ENCODE results near the gene PRKCE. TPM values are rescaled to one million over a fixed set of nuclear protein-coding genes. Genes with fewer than 3 reads are reported as not detected.

PRKCE gene
- total RNA-seq, 2 experiments from 2014 or later: 6.1 to 8.0 TPM

DNA sequence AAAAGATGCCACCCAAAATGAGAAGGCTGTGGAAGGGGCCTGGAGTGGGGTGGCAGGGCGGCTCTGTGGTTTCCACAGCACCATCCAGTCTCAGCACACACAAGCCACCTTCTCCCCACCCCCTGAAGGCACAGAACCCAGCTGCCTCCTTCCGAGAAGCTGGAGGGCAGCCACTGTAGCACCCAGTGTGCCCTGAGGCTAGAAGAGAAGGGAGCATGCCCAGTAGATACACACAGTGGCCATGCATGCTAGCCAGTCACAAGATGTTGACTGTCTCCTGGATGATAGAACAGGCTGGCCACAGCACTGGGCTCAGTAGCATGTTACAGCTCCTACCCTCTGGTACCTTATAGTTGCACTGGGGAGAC lies 496.9 kb downstream of the PRKCE start:
- Mint-ChIP-seq H3K36me3 (peaks cover 4% of the 10 kb centered on the region), H3K27ac (no peak overlapping the region), H3K4me1 (peaks cover 12% of the 10 kb centered on the region), H3K27me3 (no peaks in the 10 kb centered on the region), H3K4me3 (no peak overlapping the region), H3K9me3 (no peaks in the 10 kb centered on the region)
- no peak for DNase-seq

DNA sequence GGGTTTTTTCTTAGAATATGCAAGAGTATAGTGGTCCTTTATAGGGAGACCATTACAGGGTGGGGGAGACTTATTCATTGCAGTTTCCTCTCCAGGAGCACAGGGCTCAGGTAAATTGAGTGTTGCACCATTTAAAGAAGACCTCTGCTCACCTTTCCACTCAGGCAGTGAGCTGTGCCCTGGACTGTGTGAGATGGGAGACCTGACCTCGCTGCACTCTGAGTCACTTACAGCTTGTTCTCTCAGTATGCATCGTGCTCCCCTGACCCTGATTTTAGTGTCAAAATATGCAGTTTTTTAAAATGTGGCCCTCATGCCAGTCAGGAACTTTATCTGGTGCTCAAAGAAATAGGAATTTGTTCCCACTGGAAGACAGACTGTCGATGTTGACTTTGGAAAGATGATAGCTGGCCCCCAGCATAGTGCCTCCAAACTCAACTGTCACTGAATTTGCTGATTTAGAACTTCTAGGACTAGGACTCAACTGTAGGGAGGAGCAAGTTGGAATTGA lies 499.0 kb downstream of the PRKCE start:
- Mint-ChIP-seq H3K4me3 (no peak overlapping the region), H3K9me3 (no peaks in the 10 kb centered on the region), H3K36me3 (peaks cover 1% of the 10 kb centered on the region), H3K27me3 (no peaks in the 10 kb centered on the region), H3K4me1 (peaks cover 8% of the 10 kb centered on the region), H3K27ac (no peak overlapping the region)
- DNase-seq: no peak

DNA sequence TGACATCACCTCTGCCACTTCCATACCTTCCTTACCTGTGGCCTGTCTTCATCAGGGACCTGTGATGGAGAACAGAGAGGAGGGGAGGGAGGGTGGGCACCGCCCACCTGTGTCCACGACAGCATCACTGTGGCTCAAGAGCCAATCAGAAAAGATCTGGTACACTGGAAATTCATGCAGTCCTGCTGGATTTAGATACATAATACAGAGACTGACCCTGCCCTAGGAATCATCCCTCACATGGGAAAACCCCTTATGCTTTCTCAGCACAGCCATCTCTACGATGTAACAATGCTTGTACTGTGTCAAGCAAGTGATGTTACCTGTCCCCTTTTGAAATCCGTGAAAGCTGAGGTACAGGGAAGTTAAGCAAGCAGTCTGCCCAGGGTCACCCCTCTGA lies 500.1 kb downstream of the PRKCE start:
- Mint-ChIP-seq H3K9me3 (no peaks in the 10 kb centered on the region), H3K4me1 (peaks cover 8% of the 10 kb centered on the region), H3K4me3 (no peak overlapping the region), H3K27ac (no peak overlapping the region), H3K36me3 (peaks cover 1% of the 10 kb centered on the region), H3K27me3 (no peaks in the 10 kb centered on the region)
- no peak for DNase-seq

DNA sequence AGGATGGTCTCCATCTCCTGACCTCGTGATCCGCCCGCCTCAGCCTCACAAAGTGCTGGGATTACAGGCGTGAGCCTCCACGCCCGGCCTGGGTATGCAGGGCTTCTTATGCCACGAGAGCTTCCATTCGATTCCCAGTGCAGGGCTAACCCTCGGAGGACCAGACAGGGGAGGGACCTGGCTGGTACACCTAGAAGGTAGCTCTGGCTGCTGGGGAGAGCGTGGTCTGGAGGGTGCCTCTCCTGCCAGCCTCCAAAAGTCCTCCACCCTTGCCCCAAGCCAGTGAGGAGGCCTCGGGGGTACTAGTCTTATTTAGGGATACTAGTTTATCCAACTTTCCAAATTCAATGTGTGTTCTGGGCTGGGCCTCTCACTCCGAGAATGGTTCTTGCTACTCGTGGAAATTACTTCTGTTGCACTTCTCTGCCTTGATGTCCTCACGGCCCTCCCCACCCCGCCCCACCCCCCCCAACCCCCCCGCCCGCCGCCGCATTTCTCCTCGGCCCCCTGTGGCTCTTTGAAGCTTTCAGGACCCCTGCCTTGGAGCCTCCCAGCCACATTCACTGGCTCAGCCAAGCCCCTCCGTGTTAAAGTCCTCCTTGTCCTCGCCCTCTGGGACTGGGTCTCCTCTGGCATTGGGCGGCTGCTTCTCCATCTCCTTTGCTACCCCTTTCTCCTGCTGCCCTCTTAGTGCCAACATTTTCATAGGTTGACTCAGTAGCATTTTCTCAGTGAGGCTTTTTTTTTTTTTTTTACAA lies 502.7 kb downstream of the PRKCE start:
- no peaks in the 10 kb centered on the region for H3K4me1 Mint-ChIP-seq
- no peaks in the 10 kb centered on the region for H3K27me3 Mint-ChIP-seq
- no peak for DNase-seq
- H3K4me3 Mint-ChIP-seq: no peak overlapping the region
- H3K9me3 Mint-ChIP-seq: no peaks in the 10 kb centered on the region
- H3K27ac Mint-ChIP-seq: no peak overlapping the region
- H3K36me3 Mint-ChIP-seq: peaks cover 3% of the 10 kb centered on the region

DNA sequence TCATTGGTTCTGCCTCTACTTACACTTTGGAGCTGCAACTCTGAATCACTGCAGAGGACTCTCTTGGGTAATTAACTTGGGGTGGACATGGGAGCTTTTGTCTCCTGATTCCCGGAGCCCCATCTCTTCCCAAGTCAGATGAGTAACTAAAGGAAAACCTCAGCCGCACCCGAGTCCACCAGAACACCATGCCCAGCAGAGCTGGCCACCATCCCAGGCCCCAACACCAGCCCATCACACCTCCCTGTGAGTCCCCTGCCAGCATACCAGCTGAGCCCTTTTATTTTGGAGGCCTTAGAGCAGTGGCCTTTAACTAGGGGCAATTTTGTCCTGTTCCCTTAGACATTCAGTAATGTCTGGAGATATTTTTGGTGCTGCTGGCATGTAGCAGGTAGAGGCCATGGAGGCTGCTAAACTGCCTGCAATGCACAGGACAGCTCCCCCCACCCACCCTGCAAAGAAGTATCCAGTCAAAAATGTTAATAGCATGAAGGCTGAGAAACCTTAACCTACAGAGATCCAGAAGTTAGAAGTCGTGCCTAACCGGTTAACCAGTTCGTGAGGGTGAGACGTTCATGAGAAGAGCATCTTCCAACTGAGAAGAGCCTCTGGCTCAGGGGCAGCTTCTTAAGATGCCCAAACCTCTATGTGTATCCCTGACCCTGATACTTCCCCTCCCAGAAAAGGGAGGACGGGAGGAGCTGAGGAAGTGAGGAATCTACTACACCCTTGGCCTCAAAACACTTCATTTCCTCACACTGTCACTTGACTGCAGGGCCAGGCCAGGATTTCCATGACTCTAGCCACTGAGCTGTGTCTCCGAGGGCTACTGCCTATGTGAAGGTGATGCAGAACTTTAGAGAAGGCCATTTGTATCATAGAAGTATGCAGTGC lies 505.8 kb downstream of the PRKCE start:
- H3K27me3 Mint-ChIP-seq: no peaks in the 10 kb centered on the region
- no peak overlapping the region for H3K27ac Mint-ChIP-seq
- H3K36me3 Mint-ChIP-seq: peaks cover 5% of the 10 kb centered on the region
- H3K4me1 Mint-ChIP-seq: no peaks in the 10 kb centered on the region
- H3K9me3 Mint-ChIP-seq: no peaks in the 10 kb centered on the region
- DNase-seq: no peak
- no peak overlapping the region for H3K4me3 Mint-ChIP-seq

DNA sequence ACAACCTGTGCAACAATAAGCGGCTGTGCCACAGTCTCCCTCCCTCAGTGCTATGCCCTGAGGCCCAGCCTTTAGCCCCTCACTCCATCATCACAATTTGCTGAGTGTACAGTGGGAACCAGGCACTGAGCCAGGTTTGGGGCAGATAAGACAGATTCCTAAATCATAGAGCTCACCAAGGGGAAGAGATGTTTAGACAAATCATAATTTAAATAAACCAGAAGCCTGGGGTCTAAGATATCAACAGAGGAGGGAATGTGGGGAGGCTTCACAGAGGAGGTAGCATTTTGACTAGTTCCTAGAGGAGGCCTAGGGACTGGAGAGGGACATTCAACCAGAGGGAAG lies 506.5 kb downstream of the PRKCE start:
- H3K27ac Mint-ChIP-seq: no peak overlapping the region
- no peak overlapping the region for H3K4me3 Mint-ChIP-seq
- no peak for DNase-seq
- no peaks in the 10 kb centered on the region for H3K27me3 Mint-ChIP-seq
- no peaks in the 10 kb centered on the region for H3K4me1 Mint-ChIP-seq
- H3K9me3 Mint-ChIP-seq: no peaks in the 10 kb centered on the region
- peaks cover 3% of the 10 kb centered on the region for H3K36me3 Mint-ChIP-seq

DNA sequence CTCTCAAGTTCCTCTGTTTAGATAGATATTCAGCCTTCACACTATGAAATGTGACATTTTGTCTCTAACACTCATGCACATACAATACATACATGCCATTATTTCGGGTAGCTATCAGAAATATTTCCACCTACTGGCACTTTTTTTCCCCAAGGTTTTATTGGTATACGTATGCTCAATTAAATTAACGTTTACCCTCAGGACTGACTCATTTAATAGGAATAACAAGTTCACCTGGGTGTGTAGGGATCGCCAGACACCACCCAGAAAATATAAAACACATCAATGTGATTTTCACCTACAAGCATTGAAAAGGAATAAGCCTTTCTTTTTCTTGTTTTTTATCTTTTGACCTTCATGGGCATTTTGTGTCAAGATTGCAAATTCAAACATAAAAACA lies 507.2 kb downstream of the PRKCE start:
- H3K27ac Mint-ChIP-seq: no peak overlapping the region
- H3K4me3 Mint-ChIP-seq: no peak overlapping the region
- H3K9me3 Mint-ChIP-seq: no peaks in the 10 kb centered on the region
- H3K27me3 Mint-ChIP-seq: no peaks in the 10 kb centered on the region
- H3K36me3 Mint-ChIP-seq: peaks cover 3% of the 10 kb centered on the region
- no peaks in the 10 kb centered on the region for H3K4me1 Mint-ChIP-seq
- DNase-seq: no peak

DNA sequence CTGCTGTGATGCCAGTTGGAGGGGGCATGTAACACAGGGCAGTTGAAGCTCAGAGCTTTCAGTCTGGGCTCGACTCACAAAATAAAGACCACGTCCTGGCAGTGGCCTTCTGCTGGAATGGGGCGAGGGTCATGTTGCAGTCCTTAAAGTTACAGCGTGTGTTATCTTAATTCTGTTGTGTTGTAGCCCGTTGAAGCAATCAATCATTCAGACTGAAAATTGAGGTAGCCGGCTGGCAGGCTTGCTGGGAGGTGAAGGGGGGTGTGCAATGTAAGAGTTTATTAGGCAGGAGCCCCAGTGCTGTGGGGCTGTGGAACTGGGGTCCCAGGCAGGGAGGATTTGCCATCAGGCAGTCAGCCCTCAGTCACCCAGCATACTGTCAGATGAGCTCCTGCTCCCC lies 508.9 kb downstream of the PRKCE start:
- DNase-seq: no peak
- H3K27me3 Mint-ChIP-seq: no peaks in the 10 kb centered on the region

DNA sequence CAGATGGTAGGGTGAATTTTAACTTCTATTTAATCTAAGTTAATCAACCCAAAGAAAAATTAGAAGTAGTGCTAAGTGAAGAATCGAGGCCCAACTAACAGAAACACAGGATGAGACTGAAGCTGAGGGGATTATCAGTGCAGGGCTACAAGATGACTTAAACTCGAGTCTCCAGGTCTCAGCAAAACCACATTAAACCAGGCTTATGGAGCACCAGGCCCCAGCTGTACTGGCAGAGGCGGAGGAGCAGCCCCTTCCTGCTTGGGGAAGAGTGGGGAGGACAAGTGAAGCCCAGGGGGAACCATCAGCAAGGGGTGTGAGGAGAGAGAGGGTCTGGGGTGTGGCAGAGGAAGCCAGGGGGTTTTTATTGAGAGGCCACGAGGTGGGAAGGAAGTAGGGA lies 509.8 kb downstream of the PRKCE start:
- peaks cover 5% of the 10 kb centered on the region for H3K36me3 Mint-ChIP-seq
- no peaks in the 10 kb centered on the region for H3K4me1 Mint-ChIP-seq
- no peaks in the 10 kb centered on the region for H3K9me3 Mint-ChIP-seq
- H3K4me3 Mint-ChIP-seq: no peak overlapping the region
- H3K27me3 Mint-ChIP-seq: no peaks in the 10 kb centered on the region
- no peak overlapping the region for H3K27ac Mint-ChIP-seq
- DNase-seq: no peak

More for the DNA sequence above, 508.9 kb downstream of the PRKCE start:
- Mint-ChIP-seq H3K36me3 (peaks cover 5% of the 10 kb centered on the region), H3K27ac (no peak overlapping the region), H3K4me1 (no peaks in the 10 kb centered on the region), H3K4me3 (no peak overlapping the region), H3K9me3 (no peaks in the 10 kb centered on the region)

DNA sequence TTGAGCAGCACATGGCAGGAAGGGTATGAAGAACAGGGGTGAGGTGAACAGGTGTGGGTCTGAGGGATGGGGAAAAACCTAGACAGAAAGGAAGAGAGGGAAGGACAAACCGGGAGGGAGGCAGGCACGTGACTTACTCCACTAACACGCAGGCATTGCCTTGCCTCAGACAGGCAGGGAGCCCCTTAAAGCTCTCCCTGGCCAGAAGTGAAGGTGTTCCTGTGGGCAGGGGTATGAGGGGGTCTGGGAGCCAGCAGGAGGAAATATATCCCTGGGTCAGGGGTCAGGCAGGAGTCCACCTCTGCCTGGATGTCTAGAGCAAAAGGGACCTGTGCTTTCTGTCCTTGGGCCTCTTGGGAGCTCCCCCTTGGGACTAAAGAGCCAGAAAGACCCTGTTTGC lies 510.4 kb downstream of the PRKCE start:
- H3K27ac Mint-ChIP-seq: no peak overlapping the region
- no peaks in the 10 kb centered on the region for H3K27me3 Mint-ChIP-seq
- H3K36me3 Mint-ChIP-seq: peaks cover 5% of the 10 kb centered on the region
- H3K4me3 Mint-ChIP-seq: no peak overlapping the region
- no peak for DNase-seq
- H3K4me1 Mint-ChIP-seq: no peaks in the 10 kb centered on the region
- H3K9me3 Mint-ChIP-seq: no peaks in the 10 kb centered on the region

DNA sequence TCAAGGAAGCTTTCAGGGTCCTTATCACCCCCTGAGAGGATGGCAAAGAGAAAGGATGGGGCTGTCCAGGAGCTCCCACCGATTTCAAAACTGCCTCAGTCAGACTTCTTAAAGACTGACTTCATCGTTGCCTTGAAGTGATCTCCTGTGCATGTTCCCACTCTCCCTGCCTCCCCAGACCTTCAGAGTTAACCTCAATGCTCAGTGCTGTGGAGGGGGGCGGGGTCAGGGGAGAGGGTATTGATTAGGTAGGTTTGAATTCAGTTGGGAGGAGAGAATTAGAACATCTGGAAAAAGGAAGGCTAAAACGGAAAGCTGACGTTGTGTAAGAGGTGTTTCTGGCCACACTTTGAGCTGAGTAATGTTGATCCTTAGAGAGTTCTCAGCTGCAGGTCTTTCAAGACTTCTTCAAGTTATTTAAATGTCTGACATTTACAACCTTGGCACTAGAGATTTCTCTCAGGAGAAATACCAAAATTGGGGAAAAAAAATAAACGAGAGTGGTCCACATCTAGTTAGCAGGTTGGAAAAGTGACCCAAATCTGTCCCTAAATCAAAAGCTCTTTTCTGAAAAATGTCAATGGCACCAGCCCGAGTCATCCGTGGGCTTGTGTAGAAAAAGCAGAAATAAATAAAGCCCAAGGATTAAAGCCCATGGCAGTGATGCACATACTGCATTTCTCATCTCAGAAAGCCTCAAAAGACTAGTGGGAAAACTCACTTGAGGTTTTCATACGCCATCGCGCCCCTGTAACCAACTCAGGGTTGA lies 511.0 kb downstream of the PRKCE start:
- H3K9me3 Mint-ChIP-seq: no peaks in the 10 kb centered on the region
- no peak overlapping the region for H3K27ac Mint-ChIP-seq
- H3K4me3 Mint-ChIP-seq: no peak overlapping the region
- no peak for DNase-seq
- peaks cover 3% of the 10 kb centered on the region for H3K36me3 Mint-ChIP-seq
- H3K27me3 Mint-ChIP-seq: no peaks in the 10 kb centered on the region
- H3K4me1 Mint-ChIP-seq: no peaks in the 10 kb centered on the region

DNA sequence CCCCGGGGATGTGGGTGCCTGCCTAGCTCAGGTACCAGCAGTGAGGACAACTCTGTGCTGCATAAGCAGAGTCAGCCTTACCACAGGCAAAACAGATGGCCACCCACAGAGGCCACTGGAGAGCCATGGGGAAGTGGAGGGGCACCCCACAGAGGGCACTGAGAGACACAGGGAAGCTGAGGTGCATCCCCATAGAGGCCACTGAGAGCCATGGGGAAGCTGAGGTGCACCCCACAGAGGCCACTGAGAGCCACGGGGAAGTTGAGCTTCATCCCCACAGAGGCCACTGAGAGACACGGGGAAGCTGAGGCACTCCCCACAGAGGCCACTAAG lies 511.6 kb downstream of the PRKCE start:
- H3K27me3 Mint-ChIP-seq: no peaks in the 10 kb centered on the region
- DNase-seq: no peak
- H3K27ac Mint-ChIP-seq: no peak overlapping the region
- no peaks in the 10 kb centered on the region for H3K4me1 Mint-ChIP-seq
- no peaks in the 10 kb centered on the region for H3K9me3 Mint-ChIP-seq
- peaks cover 3% of the 10 kb centered on the region for H3K36me3 Mint-ChIP-seq
- no peak overlapping the region for H3K4me3 Mint-ChIP-seq

DNA sequence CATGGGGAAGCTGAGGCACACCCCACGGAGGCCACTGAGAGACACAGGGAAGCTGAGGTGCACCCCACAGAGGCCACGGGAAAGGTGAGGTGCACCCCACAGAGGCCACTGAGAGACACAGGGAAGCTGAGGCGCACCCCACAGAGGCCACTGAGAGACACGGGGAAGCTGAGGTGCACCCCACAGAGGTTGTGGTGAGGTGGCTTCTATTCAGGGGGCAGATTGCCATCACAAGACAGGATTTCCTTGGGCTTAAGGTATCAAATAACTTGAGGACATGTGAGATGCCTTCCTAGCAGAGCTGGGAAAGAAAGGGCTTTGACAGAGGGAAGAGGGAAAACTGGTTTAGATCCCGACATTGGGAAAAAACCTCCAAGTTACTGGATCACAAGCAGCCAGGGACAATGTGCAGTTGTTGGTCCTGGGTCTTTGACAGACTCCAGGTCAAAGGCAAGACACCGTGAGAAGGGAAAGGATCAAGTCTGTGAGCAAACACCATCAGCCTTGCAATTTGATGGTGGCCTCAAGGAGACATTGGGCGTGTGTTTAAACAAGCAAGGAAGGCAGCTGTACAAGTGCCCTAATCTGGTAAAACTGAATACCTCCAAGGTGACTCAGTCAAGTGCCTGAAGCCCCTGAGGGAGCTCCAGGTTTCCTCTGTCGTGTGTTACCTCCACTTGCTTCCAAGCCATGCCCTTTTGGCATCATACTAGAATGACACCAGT lies 512.5 kb downstream of the PRKCE start:
- Mint-ChIP-seq H3K9me3 (no peaks in the 10 kb centered on the region), H3K4me3 (no peak overlapping the region), H3K4me1 (no peaks in the 10 kb centered on the region), H3K27ac (no peak overlapping the region), H3K27me3 (no peaks in the 10 kb centered on the region), H3K36me3 (peaks cover 3% of the 10 kb centered on the region)
- no peak for DNase-seq

DNA sequence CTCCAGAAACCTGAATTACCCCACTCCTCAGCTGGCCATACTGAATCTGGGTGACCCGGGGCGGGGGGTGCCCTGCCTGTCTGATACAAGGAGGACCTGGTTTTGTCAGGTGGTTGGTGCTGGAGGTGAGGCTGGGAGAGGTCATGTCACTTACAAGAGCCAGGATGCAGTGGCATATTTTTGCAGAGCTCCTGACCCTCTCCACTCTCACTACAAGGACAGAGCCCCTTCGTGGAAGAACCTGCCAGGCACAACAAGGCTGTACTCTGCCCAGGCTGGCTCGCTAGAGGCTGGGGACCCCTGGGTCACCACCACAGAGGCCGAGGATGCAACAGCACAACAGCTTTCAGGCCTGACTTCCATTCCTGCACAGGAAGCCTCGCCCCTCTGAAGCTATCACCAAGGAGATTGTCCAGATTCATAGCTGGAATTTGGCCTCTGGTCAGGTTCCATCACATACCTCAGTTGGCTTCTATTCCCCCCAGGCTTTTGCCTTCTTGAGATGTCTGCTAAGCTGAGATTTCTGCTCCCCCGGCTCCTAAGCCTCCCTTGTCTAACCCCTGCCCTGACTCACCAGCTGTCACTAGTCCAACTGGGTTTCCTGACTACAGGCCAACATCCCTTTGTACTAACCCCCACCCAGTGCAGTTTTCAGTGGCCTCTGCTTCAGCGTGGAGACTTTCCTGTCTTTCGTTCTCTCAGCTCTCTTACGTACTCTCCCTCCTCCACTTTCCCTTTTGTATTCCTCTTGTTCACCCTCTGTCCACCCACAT lies 513.2 kb downstream of the PRKCE start:
- Mint-ChIP-seq H3K36me3 (peaks cover 3% of the 10 kb centered on the region), H3K4me1 (no peaks in the 10 kb centered on the region), H3K27me3 (no peaks in the 10 kb centered on the region), H3K27ac (no peak overlapping the region), H3K9me3 (no peaks in the 10 kb centered on the region), H3K4me3 (no peak overlapping the region)
- no peak for DNase-seq

All from activated naive CD8-positive, alpha-beta T cell treated with anti-CD3 and anti-CD28 coated beads for 36 hours (primary cell).